Fibroblast of skin of right biceps (primary cell): ENCODE data around the gene POLR1A.

Experiments used
- DNase-seq: peaks from one replicate; pipeline ENCODE4 v3.0.0-alpha.2; 2013

POLR1A gene

DNA sequence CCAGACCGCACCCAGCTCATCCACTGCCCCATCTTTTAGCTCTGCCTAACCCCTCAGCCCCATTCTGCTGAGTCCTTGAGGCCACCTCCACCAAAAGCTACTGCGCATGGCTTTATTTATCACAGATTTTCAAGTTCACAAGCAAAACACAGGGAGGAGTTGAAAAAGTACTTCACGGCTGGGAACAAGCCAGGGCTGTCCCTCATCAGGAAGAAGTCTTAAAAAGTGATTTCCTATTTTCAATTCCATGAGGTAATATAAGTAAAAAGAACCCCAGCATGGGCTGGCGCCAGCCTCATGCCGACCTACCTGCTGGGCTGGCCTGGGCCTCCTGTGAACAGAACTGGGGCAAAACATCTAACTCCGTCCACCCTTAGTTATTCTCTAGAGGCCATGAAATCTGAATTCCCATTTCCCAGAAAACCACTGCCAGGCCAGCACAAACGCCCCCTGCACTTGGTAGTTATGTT lies 69.0 kb downstream of the POLR1A start:
- no peak for DNase-seq

DNA sequence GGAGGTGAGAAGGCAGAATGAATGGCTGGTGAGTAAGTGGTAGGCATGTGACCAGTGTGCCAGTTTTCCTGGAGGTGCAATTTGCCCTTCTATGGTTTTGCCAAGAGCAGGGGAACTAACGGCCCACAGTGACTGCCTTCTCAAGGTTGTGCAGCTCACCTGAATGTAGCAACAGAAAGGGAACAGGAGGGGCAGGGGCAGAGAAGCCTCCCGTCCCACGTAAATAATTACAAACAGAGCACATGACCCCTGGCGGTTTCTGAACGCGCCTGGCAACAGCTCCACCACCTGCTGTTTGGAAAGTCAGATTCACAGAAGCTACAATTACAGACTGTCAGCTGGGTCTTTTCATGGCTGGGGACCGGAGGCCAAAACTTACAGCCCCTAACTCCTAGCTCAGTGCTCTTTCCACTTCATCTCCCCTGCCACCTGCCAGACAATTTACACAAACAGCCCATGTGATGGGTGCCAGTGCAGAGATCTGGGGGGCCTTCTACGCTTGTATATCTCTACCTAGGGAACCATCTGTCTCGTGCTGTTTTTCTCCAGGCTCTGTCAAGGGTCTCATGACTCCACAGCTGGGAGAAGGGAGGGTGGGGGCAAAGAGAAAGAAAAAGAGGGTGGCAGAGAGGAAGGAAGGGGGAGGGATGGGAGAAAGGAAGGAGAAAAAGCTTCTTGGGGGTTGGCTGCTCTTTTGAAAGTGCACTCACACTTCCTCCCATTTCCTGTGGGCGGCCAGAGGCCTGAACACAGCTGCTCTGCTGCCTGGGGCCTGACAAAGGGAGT lies 69.6 kb downstream of the POLR1A start:
- DNase-seq, result peak; percentile 77

DNA sequence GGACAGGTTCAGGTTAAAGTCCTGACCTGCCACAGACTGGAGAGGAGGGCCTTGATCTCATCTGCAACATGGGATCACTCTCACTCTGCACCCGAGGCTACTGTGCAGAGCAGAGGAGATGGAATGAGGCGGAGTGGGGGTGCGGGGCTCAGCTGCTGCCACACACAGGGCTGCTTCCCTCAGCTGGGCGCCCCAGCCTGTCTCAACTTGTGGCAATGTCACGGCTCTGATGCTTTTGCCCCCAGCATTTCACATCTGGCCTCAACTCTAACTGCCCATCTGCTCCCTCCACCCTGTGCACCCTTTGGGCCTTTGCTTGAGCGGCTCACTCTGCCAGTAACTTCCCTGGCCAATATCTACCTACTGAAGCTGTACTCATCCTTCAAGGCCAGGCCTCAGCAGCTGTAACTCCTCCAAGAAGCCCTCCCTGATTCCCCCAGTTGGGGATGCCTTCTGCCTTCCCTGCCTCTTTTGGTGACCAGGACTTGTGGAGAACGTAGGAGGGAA lies 70.3 kb downstream of the POLR1A start:
- DNase-seq, result no peak

DNA sequence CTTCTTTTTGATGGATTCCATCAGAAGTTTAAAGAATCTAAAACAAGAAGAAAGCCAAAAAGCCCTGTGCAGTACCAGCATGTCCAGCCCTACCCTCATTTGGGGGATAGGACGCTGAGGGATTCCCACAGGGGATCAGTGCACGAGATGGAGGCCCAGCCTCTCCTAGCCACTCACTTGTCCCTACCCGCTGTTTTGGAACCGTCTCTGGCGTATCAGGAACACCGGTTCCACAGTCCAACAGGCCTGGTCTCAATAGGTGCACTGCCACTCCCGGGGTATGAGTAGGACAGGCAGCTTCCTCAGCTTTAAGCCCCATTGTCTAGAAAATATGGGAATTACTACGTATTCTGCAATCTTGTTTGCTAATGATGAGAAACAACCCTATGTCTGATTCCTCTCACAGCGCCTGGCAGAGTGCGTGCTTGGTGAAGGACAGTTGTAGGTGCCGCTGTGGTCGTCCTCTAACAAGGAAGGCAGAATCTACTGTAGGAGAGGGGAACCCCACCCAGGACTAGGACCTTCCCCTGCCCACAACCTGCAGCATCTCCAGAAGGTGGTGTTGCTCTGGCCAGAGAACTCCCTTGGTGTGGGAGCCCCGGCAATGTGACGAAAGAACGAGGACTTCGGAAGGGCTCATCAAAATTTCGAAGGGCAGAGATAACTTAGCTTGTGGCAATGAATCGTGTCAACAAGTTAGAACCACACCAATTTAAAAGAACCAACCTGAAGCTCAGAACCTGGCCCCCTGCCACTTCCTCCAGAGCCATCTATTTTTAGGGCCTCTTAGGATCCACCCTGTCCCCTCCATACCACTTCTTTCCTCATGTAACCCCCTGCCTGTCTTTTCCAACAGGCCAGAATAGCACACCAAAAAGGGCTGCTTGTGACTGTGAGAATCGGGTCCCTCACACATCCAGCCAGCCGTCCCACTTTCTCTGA lies 71.7 kb downstream of the POLR1A start:
- DNase-seq, result no peak

DNA sequence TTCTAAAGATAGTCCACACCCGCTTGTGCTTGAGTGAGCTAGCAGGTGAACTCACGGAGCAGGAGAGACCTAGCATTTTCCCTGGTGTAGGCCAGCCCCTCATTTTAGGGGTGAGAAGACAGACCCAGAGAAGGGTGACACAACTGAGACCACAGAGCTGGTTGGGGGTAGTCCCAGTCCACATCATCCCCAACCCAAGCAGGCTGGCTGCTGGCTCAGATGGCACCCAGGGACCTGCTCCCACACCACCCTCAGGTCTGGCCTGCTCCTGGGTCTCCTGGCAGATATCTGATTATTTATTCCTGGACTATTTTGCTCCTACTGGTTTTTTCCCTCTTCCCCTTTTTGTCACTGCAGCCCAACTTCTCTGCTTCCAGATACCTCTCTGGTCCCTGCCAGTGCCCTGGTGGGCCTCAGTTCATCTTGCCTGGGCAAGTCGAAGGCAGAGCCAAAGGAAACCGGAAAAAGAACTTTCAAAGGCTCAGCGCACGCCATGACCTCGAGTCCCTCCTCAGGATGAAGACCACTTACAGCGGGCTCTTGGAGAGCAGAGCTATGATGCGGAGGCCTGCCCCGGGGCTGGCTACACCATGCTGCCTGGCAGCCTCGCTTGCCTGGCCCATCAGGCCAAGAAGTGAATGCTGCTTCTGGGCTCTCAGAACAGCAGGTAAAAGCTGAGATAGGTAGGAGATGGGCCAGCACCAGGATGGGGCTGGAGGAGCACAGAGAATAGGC lies 72.7 kb downstream of the POLR1A start:
- no peak for DNase-seq

GRCh38 chr2:86031606-86032005 lies 74.1 kb downstream of the POLR1A start:
- DNase-seq, result no peak

- DNase-seq, result no peak
Measured at GRCh38 chr2:86031151-86031550, 74.5 kb downstream of the POLR1A start.

GRCh38 chr2:86029873-86030272 lies 75.8 kb downstream of the POLR1A start:
- no peak for DNase-seq

DNA sequence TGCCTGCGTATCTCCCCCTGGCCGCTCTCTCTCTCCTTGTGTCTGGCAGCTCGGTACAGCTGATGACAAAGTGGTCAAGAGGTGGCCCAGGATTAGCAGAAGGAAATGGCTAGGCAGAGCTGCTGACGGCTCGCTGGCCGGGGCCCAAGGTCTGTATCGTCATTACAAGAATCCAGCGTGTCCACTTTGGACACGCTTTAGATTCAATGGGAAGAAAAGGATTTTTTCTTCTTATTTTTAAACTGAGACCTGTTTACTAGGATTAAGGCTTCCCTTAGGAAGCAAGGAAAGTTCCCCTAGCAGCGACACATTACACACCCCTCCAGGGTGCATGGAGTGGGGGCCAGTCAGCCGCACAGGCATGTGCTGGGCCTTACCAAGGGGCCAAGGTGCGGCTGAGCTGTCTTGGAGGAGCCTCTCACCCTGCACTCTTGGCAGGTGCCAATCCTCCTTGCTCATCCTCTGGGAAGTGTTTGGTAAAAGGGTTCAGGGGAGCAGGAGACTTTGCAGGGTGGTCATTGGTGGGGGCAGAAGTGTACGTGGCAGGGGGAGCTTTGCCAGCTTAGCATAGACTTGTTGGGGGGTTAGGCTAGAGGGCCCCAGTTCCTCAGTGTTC lies 76.8 kb downstream of the POLR1A start:
- DNase-seq, result no peak

DNA sequence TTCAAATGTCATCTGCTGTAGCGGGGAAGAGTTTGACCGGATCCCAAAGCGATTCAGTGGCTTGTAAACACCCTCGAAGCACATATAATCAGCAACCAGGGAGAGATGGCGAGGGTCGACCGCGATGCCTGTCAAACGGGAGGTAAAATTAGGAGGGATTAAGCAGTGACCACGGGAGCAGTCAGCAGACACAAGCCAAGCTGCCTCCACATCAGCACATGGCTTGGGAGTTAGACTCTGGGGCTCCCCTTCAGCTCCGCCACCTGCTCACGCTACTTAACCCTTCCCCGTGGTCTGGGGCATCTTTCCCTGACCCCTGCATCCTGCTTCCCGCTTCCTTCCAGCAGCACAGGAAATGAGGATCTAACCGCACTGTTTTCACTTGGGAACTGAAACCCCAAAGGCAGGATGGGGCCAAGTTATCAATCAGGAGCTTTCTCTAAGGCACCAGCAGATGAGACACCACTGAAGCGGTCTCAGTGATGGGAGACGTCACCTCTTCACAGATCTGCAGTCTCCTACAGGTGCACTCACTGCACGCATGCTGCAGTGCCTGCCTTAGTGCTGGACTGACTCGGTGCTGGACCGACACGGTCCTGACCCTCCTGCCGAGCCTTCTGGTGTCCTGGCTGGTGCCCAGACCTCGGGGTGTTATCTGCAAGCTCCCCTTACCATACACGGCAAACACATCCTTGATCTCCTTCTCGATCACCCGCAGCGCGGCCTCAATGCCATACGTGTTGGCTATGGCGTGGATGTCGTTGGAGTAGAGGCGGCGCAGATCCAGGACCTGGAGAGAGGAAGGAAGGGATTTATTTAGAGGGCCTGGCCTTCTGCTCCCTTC lies 77.5 kb downstream of the POLR1A start:
- DNase-seq, result no peak

- no peak for DNase-seq
Measured at GRCh38 chr2:86027196-86027921, 78.3 kb downstream of the POLR1A start.

GRCh38 chr2:86026744-86027065 lies 79.0 kb downstream of the POLR1A start:
- no peak for DNase-seq

GRCh38 chr2:86025976-86026743 lies 79.5 kb downstream of the POLR1A start:
- no peak for DNase-seq

DNA sequence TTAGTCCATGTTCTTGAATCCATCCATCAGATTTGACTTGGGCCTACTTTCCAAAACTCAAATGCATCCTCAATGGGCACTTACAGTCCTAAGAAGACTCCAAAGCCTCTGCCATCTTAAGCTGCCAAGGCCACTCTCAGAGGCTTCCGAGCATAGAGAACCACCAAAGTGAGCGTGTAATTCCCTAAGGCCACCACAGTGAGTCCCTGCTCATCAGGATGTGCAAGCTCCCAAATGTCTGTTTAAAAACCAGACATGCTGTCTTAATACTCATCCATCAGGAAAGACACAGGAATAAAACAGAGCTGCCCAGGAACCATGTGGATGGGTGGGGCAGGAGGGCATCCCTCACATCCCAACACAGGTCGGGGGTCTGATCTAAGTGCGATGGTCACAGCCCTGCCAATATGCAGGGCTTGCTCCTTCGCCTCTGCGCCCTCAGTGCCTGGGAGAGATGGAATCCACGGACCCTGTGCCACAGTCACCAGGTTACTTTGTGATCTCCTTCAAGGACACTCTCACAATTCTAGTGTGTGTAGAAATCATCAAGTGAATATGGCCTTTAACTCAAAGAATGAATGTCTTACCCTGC lies 80.4 kb downstream of the POLR1A start:
- no peak for DNase-seq

DNA sequence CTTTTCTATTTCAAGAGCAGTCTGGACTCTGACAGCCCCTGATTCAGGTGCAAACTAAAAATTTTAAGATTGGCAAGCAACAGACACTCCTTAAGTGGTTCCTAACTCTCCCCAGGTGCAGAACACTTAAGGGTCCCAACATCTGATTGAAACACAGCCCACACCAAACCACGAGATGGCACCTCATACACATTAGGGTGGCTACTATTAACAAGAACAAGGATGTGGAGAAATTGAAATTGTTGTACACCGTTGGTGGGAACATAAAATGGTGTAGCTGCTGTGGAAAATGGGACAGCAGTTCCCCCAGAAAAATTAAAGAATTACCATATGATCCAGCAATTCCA lies 82.3 kb downstream of the POLR1A start:
- DNase-seq, result no peak

DNA sequence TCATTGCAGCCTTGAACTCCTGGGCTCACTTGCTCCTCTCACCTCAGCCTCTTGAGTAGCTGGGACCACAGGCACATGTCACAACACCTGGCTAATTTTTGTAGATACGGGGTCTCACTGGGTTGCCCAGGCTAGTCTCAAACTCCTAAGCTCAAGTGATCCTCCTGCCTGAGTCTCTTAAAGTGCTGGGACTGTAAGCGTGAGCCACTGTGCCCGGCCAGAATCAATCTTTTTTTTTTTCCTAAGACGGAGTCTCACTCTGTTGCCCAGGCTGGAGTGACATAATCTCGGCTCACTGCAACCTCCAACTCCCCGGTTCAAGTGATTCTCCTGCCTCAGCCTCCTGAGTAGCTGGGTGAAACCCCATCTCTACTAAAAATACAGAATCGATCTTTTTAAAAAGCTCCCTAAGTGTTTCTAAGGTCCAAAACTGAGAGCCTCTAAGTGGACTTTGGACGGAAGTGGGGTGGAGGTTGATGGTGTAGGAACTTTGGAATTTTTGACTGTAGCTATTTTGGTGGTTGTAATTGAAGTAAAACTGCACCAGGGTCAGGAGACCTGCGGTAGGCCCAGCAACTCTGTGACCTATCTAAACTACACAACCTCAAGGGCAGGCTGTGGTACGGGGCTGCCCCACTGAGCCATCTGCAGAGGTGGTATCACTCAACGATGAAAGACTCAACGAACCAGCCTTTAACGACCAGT lies 82.9 kb downstream of the POLR1A start:
- DNase-seq, result no peak

DNA sequence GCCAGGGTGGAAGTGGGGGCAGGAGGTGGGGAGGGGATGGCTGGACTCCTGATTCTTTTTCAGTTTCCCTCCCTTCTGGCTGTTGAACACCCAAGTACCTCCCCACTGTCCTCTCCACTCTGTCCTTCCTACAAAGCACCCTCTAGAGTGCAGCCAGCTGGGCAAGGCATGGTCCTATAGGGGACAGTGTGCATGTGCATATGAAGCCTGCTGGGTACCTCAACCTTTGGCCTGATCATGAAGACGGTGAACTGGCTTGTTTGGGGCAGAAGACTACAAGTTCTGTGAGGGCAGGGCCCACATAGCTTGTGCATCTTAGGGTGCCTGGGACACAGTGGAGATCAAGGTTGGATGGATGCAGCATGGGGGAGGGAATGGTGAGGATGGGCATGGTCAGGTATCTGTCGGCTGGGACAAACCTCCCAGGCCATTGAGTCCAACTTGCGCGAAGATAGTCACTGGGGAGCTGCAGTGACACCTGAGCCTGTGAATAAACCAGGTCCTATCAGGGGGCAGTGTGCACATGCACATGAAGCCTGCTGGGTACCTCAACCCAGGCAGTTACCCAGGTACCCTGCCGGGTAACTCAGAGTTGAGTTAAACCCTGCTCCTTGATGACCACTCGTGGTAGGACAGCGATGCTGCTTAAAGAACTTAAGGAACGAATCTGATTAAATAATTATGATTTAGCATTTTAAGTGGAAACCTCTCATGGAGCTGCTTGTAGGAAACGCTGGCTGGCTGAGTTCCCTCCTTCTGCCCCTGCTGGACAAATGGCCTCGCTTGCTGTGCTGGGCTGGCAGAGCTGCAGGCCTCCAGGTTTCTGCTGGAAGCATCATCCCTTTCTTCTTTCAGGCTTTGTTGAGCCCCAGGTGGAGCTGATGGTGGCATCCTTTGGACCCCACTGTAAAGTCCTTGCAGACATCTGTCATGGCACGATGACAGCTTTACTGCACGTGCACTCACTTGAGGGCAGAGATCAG lies 84.0 kb downstream of the POLR1A start:
- no peak for DNase-seq

GRCh38 chr2:86020984-86021383 lies 84.7 kb downstream of the POLR1A start:
- DNase-seq, result no peak
